ENCODE results near the gene STK39. TPM values are rescaled to one million over a fixed set of nuclear protein-coding genes. Genes with fewer than 3 reads are reported as not detected.

STK39 gene
- total RNA-seq, 2 experiments from 2014 or later: 7.9 to 9.5 TPM

DNA sequence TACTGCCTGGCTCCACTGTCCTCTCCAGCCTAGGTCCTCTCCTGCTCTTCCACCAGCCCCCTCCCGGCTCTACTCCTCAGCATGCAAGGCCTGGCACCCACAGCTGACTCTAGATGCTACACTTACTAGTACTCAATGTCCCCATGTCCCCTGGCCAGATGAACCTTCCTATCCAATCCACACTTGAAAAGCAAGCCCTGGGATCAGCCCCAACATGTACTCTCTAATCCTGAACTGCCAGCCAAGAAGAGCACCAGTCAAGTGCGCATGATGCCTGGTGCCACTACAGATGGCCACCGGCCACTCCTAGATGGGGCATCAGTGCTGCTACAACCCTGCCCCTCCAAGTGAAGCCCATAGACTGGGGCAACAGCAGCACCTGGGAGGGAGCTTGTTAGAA, 168.2 kb downstream of the STK39 start:
- no peaks in the 10 kb centered on the region for H3K27me3 ChIP-seq (ENCODE audit: control insufficient read depth in 1 of 2, insufficient read depth in 2 of 2, low read length in 2 of 2)
- no peak overlapping the region for H3K27ac ChIP-seq (ENCODE audit: low read depth in 1 of 2, low read length in 2 of 2)
- peaks cover 13% of the 10 kb centered on the region for H3K36me3 ChIP-seq (ENCODE audit: insufficient read depth, low read length)
- CTCF ChIA-PET: no interaction called here
- no peaks in the 10 kb centered on the region for H3K9me3 ChIP-seq (ENCODE audit: control insufficient read depth in 1 of 2, insufficient read depth in 1 of 2, low read length in 2 of 2)
- Mint-ChIP-seq H3K9me3 (no peaks in the 10 kb centered on the region), H3K27ac (no peak overlapping the region), H3K4me3 (no peak overlapping the region), H3K4me1 (ENCODE audit: low read depth) (no peaks in the 10 kb centered on the region), H3K36me3 (ENCODE audit: low read depth) (peaks cover 63% of the 10 kb centered on the region), H3K27me3 (no peaks in the 10 kb centered on the region)
- DNase-seq (no peak), ATAC-seq (ENCODE audit: poor library complexity) (no peak)
- intact Hi-C loops (cut with DNase I, micrococcal nuclease): no loop called here
- TF ChIP-seq, protein P1, sequence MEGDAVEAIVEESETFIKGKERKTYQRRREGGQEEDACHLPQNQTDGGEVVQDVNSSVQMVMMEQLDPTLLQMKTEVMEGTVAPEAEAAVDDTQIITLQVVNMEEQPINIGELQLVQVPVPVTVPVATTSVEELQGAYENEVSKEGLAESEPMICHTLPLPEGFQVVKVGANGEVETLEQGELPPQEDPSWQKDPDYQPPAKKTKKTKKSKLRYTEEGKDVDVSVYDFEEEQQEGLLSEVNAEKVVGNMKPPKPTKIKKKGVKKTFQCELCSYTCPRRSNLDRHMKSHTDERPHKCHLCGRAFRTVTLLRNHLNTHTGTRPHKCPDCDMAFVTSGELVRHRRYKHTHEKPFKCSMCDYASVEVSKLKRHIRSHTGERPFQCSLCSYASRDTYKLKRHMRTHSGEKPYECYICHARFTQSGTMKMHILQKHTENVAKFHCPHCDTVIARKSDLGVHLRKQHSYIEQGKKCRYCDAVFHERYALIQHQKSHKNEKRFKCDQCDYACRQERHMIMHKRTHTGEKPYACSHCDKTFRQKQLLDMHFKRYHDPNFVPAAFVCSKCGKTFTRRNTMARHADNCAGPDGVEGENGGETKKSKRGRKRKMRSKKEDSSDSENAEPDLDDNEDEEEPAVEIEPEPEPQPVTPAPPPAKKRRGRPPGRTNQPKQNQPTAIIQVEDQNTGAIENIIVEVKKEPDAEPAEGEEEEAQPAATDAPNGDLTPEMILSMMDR (IDR thresholded peaks at IDR 0.05): no peak
- H3K4me3 ChIP-seq (ENCODE audit: low read length): no peak overlapping the region
- H3K4me1 ChIP-seq (ENCODE audit: insufficient read depth, low read length): no peaks in the 10 kb centered on the region
- POLR2A ChIA-PET: no interaction called here

DNA sequence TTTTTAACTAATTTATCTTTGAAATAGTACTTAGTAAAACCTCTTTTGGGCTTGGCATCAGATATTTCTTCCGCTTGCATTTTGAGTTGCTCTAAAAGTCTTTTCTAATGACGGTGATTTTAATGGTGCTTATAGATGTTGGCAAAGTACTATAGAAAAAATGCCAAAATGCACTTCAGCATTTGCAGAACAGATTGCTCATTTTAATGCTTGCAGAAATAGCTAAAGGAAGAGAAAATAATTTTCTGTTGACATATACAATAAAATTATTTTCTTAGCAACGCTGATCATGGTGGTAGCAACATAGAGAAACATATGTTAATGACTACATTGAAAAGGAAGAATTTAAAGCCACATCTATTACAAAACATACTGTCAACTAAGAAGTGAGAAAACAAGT, 170.7 kb downstream of the STK39 start:
- H3K4me3 ChIP-seq (ENCODE audit: low read length): no peak overlapping the region
- Mint-ChIP-seq H3K27ac (no peak overlapping the region), H3K27me3 (no peaks in the 10 kb centered on the region), H3K36me3 (ENCODE audit: low read depth) (peaks cover 75% of the 10 kb centered on the region), H3K4me1 (ENCODE audit: low read depth) (no peaks in the 10 kb centered on the region), H3K9me3 (no peaks in the 10 kb centered on the region), H3K4me3 (no peak overlapping the region)
- no peaks in the 10 kb centered on the region for H3K9me3 ChIP-seq (ENCODE audit: control insufficient read depth in 1 of 2, insufficient read depth in 1 of 2, low read length in 2 of 2)
- H3K4me1 ChIP-seq (ENCODE audit: insufficient read depth, low read length): no peaks in the 10 kb centered on the region
- ATAC-seq (ENCODE audit: poor library complexity) (no peak), DNase-seq (no peak)
- TF ChIP-seq, protein P1 (IDR thresholded peaks at IDR 0.05): no peak
- intact Hi-C loops (cut with DNase I, micrococcal nuclease): no loop called here
- H3K27ac ChIP-seq (ENCODE audit: low read depth in 1 of 2, low read length in 2 of 2): no peak overlapping the region
- ChIA-PET POLR2A (no interaction called here), CTCF (no interaction called here)
- H3K27me3 ChIP-seq (ENCODE audit: control insufficient read depth in 1 of 2, insufficient read depth in 2 of 2, low read length in 2 of 2): no peaks in the 10 kb centered on the region
- peaks cover 16% of the 10 kb centered on the region for H3K36me3 ChIP-seq (ENCODE audit: insufficient read depth, low read length)

DNA sequence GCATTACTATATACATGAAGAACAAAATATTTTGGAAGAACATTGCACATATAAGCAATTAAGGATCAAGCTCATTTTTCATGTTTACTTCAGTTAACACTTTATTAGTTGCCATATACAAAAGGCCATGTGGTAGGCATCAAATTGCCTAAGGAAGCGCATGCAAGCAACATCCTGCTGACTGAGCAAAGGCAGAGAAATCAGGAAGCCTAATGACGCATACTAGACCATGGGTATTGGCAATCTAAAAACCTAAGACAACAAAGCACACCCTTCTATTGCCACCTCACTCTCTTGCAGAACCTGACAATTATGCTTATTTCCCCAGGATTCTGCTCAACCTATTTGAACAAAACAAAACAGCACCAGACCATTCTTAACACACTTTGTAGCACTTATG, 171.9 kb downstream of the STK39 start:
- ATAC-seq (ENCODE audit: poor library complexity): no peak
- TF ChIP-seq, protein P1 (IDR thresholded peaks at IDR 0.05): no peak
- intact Hi-C loops (cut with DNase I, micrococcal nuclease): no loop called here
- H3K9me3 ChIP-seq (ENCODE audit: control insufficient read depth in 1 of 2, insufficient read depth in 1 of 2, low read length in 2 of 2): no peaks in the 10 kb centered on the region
- Mint-ChIP-seq H3K4me3 (no peak overlapping the region), H3K27me3 (no peaks in the 10 kb centered on the region), H3K36me3 (ENCODE audit: low read depth) (peaks cover 76% of the 10 kb centered on the region), H3K4me1 (ENCODE audit: low read depth) (no peaks in the 10 kb centered on the region), H3K27ac (no peak overlapping the region), H3K9me3 (no peaks in the 10 kb centered on the region)
- peaks cover 20% of the 10 kb centered on the region for H3K36me3 ChIP-seq (ENCODE audit: insufficient read depth, low read length)
- H3K27ac ChIP-seq (ENCODE audit: low read depth in 1 of 2, low read length in 2 of 2): no peak overlapping the region
- POLR2A ChIA-PET: no interaction called here
- H3K4me1 ChIP-seq (ENCODE audit: insufficient read depth, low read length): no peaks in the 10 kb centered on the region
- no peak for DNase-seq
- no peaks in the 10 kb centered on the region for H3K27me3 ChIP-seq (ENCODE audit: control insufficient read depth in 1 of 2, insufficient read depth in 2 of 2, low read length in 2 of 2)
- CTCF ChIA-PET: interaction anchor here (1.5 kb wide), 1 partner anchor 44 kb away, joined by 5 read pairs; no protein-coding TSS in a partner anchor
- no peak overlapping the region for H3K4me3 ChIP-seq (ENCODE audit: low read length)
